ENCODE measurements around the gene IRX6. TPM values are rescaled to one million over a fixed set of nuclear protein-coding genes. Genes with fewer than 3 reads are reported as not detected.

The IRX6 gene
- polyA plus RNA-seq, 1 donor (not counting 4 experiments of a cell fraction or from before 2014, with no cell fraction given) = not detected

GRCh38 chr16:55340445-55340844, 16.4 kb downstream of the IRX6 start:
- Histone ChIP-seq H4K20me1 (ENCODE audit: control insufficient read depth, extremely low read depth, insufficient read depth, low read length) (no peaks in the 10 kb centered on the region), H3K4me3 (ENCODE audit: control insufficient read depth in 2 of 3, extremely low read depth in 1 of 3, insufficient read depth in 2 of 3, low read depth in 1 of 3, low read length in 3 of 3) (no peak overlapping the region), H2AFZ (ENCODE audit: control insufficient read depth, low read length) (no peak overlapping the region), H3K4me2 (ENCODE audit: control insufficient read depth, extremely low read depth, insufficient read depth, low read depth, low read length) (no peak overlapping the region), H3K36me3 (ENCODE audit: control insufficient read depth in 2 of 2, extremely low read depth in 1 of 2, insufficient read depth in 2 of 2, low read length in 2 of 2) (no peaks in the 10 kb centered on the region), H3K79me2 (ENCODE audit: control insufficient read depth, insufficient read depth, low read length) (no peaks in the 10 kb centered on the region), H3K9me1 (ENCODE audit: control insufficient read depth, extremely low read depth, insufficient read depth, low read length) (no peaks in the 10 kb centered on the region), H3K4me1 (ENCODE audit: control insufficient read depth, extremely low read depth, insufficient read depth, low read length) (no peaks in the 10 kb centered on the region), H3K27ac (ENCODE audit: control insufficient read depth, insufficient read depth, low read length) (no peak overlapping the region), H3K27me3 (ENCODE audit: control insufficient read depth, extremely low read depth, insufficient read depth, low read length) (no peaks in the 10 kb centered on the region), H3K9me3 (ENCODE audit: control insufficient read depth, low read depth, low read length) (no peaks in the 10 kb centered on the region), H3K9ac (ENCODE audit: control insufficient read depth, extremely low read depth, insufficient read depth, low read length) (no peak overlapping the region)
- DNase-seq (ENCODE audit: low read depth, low spot score) (no peak), FAIRE-seq (no peak)
- dilution Hi-C loops (cut with MboI; ENCODE audit: extremely low pct_ligation_motif_present, low sequenced_read_pairs) = no loop called here
- TF ChIP-seq EZH2 (IDR thresholded peaks at IDR 0.05; ENCODE audit: low read length) = no peak
- TF ChIP-seq, protein P1, sequence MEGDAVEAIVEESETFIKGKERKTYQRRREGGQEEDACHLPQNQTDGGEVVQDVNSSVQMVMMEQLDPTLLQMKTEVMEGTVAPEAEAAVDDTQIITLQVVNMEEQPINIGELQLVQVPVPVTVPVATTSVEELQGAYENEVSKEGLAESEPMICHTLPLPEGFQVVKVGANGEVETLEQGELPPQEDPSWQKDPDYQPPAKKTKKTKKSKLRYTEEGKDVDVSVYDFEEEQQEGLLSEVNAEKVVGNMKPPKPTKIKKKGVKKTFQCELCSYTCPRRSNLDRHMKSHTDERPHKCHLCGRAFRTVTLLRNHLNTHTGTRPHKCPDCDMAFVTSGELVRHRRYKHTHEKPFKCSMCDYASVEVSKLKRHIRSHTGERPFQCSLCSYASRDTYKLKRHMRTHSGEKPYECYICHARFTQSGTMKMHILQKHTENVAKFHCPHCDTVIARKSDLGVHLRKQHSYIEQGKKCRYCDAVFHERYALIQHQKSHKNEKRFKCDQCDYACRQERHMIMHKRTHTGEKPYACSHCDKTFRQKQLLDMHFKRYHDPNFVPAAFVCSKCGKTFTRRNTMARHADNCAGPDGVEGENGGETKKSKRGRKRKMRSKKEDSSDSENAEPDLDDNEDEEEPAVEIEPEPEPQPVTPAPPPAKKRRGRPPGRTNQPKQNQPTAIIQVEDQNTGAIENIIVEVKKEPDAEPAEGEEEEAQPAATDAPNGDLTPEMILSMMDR (optimal IDR thresholded peaks at IDR 0.05 in 1 of 3, IDR thresholded peaks at IDR 0.05 in 1 of 3, conservative IDR thresholded peaks at IDR 0.05 in 1 of 3; ENCODE audit: extremely low read depth in 1 of 3, insufficient read depth in 2 of 3, low read length in 3 of 3) = no peak

DNA sequence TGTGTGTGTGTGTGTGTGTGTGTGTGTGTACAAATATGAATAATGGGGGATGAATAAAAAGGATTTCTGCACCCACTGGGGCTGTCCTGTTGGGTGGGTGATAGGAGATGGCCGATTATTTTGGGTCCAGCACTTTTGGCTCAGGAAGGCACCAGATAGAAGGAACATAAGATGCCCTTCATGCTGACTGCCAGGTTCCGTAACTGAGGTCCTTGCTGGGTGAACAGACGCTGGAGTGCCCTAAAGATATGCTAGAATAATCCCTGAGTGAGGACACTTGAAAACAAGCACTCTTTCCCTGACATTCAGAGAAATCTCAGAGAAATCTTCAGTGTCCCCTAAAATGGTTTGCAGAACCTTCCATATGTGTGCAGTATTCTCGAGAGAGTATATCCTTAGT, 17.7 kb downstream of the IRX6 start:
- no peaks in the 10 kb centered on the region for H3K9me3 ChIP-seq (ENCODE audit: control insufficient read depth, low read depth, low read length)
- H3K4me1 ChIP-seq (ENCODE audit: control insufficient read depth, extremely low read depth, insufficient read depth, low read length) = no peaks in the 10 kb centered on the region
- no peak overlapping the region for H3K27ac ChIP-seq (ENCODE audit: control insufficient read depth, insufficient read depth, low read length)
- DNase-seq (ENCODE audit: low read depth, low spot score) (no peak), FAIRE-seq (no peak)
- dilution Hi-C loops (cut with MboI; ENCODE audit: extremely low pct_ligation_motif_present, low sequenced_read_pairs) = no loop called here
- H3K9ac ChIP-seq (ENCODE audit: control insufficient read depth, extremely low read depth, insufficient read depth, low read length) = no peak overlapping the region
- no peaks in the 10 kb centered on the region for H4K20me1 ChIP-seq (ENCODE audit: control insufficient read depth, extremely low read depth, insufficient read depth, low read length)
- TF ChIP-seq EZH2 (IDR thresholded peaks at IDR 0.05; ENCODE audit: low read length) = no peak
- TF ChIP-seq, protein P1 (optimal IDR thresholded peaks at IDR 0.05 in 1 of 3, IDR thresholded peaks at IDR 0.05 in 1 of 3, conservative IDR thresholded peaks at IDR 0.05 in 1 of 3; ENCODE audit: extremely low read depth in 1 of 3, insufficient read depth in 2 of 3, low read length in 3 of 3) = no peak
- H3K4me3 ChIP-seq (ENCODE audit: control insufficient read depth in 2 of 3, extremely low read depth in 1 of 3, insufficient read depth in 2 of 3, low read depth in 1 of 3, low read length in 3 of 3) = no peak overlapping the region
- no peaks in the 10 kb centered on the region for H3K36me3 ChIP-seq (ENCODE audit: control insufficient read depth in 2 of 2, extremely low read depth in 1 of 2, insufficient read depth in 2 of 2, low read length in 2 of 2)
- no peaks in the 10 kb centered on the region for H3K9me1 ChIP-seq (ENCODE audit: control insufficient read depth, extremely low read depth, insufficient read depth, low read length)
- H3K27me3 ChIP-seq (ENCODE audit: control insufficient read depth, extremely low read depth, insufficient read depth, low read length) = no peaks in the 10 kb centered on the region
- no peak overlapping the region for H2AFZ ChIP-seq (ENCODE audit: control insufficient read depth, low read length)
- no peak overlapping the region for H3K4me2 ChIP-seq (ENCODE audit: control insufficient read depth, extremely low read depth, insufficient read depth, low read depth, low read length)
- no peaks in the 10 kb centered on the region for H3K79me2 ChIP-seq (ENCODE audit: control insufficient read depth, insufficient read depth, low read length)

All from keratinocyte (primary cell).